Fibroblast of lung (primary cell): Measurements from ENCODE around the gene PSMC3.

Source experiments
- CTCF ChIP-seq, 2 donors: IDR thresholded peaks in 1 of 2; conservative IDR thresholded peaks in 1 of 2; 1 replicate in 1 of 2; 2 replicates in 1 of 2; pipeline ENCODE4 v1.5.1; 2011 to 2012; ENCODE audit warnings: low read length in 2 of 2, control low read depth in 1 of 2, inconsistent platforms in 1 of 2, low read depth in 1 of 2, mild to moderate bottlenecking in 1 of 2
- EZH2 ChIP-seq: IDR thresholded peaks from 2 replicates; pipeline ENCODE4 v1.5.1; 2012; ENCODE audit warnings: low read length, control low read depth, mild to moderate bottlenecking; ENCODE audit errors: missing control alignments

DNA sequence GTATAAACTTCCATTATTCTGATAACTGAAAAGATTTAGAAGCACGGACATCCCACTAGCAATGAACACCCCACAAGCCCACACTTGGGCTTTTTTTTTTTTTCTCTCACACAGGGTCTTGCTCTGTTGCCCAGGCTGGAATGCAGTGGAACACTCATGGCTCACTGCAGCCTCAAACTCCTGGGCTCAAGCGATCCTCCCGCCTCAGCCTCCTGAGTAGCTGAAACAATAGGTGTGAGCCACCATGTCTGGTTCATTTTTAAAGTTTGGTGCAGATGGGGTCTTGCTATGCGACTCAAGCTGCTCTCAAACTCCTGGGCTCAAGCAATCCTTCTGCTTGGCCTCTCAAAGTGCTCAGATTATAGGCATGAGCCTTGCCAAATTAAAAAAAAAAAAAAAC is 19.6 kb upstream of the PSMC3 start:
- no peak for TF ChIP-seq CTCF (conservative IDR thresholded peaks at IDR 0.05 in 1 of 2, IDR thresholded peaks at IDR 0.05 in 1 of 2; ENCODE audit: low read depth in 1 of 2, low read length in 2 of 2)
- no peak for TF ChIP-seq EZH2
